Activated gamma-delta T cell (primary cell): ENCODE data around the gene WDR81.
"Not testable (repeated sequence)": the region's sequence is repeated elsewhere in the genome, so short reads cannot be mapped to it uniquely, and the experiment has no call there.

ENCODE experiments used
- DNase-seq: peaks from one replicate; lab custom pipeline; 2025; lab: John Stamatoyannopoulos, UW

The WDR81 gene

GRCh38 chr17:1730326-1731193 lies 6.1 kb downstream of the WDR81 start:
- no peak for DNase-seq

- no peak for DNase-seq
Observed at GRCh38 chr17:1731194-1731506, 6.6 kb downstream of the WDR81 start.

DNA sequence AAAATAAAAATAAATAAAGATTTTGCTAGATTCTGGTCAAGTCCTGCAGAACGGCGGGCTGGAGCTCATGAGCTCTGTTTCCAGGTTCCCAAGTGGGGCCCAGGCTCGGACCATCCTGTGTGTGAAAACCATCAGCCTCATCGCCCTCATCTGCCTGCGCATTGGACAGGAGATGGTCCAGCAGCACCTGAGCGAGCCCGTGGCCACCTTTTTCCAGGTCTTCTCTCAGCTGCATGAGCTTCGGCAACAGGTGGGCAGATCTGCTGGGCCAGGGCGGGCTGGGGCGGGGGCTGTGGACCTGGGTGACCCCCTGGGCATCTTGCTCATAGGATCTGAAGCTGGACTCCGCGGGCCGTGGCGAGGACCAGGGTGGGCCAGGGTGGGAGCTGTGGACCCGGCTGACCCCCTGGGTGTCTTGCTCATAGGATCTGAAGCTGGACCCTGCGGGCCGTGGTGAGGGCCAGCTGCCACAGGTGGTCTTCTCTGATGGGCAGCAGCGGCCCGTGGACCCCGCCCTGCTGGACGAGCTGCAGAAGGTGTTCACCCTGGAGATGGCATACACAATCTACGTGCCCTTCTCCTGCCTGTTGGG lies 7.8 kb downstream of the WDR81 start:
- DNase-seq, result no peak

GRCh38 chr17:1732833-1733321 lies 8.4 kb downstream of the WDR81 start:
- DNase-seq, result no peak

- DNase-seq, result no peak
Observed at GRCh38 chr17:1733759-1734158, 9.3 kb downstream of the WDR81 start.

GRCh38 chr17:1735418-1735817 lies 10.9 kb downstream of the WDR81 start:
- no peak for DNase-seq

- no peak for DNase-seq
Observed at GRCh38 chr17:1735834-1736347, 11.4 kb downstream of the WDR81 start.

DNA sequence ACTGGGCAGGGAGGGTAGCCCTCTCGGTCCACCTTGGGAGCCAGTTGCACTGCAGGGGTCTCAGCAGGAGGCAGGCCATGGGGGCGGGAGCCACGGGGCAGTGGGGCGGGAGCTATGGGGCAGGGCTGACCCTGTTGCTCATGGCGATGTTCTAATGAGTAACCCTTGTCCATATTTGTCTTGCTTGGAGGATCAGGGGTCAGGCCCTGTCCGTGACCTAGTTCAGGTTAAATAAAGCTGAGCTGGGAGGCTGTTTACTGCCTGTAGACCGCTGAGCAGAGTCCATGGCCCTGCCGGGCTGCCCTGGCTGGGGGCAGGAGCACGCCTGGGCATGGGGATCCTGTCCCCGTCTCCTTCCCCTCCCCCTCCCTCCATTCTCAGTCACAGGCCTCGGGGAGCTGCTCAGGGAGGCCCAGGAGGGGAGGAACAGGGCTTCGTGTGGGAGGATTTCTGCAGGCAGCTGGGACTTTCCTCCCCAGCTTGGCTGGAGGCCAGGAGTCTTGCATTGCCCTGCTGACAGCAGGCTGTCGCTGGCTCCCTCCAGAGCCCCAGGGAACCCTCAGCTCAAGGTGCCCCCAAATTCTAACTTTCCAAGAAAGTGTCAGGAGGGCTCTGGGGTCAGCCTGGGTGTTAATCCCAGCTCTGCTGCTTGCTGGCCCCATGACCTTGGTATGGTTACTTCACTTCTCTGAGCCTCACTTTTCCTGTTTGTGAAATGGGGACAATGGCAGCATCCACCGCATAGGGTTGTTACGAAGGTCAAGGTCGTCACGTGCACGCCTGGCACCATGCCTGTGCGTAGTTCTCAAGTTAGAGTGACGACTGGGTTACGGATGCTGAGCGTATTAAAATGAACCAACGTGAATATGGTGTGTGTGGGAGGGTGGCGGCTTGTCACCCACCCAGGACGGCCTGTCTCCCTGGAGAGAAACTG lies 12.1 kb downstream of the WDR81 start:
- DNase-seq, result no peak

GRCh38 chr17:1737531-1738291 lies 13.2 kb downstream of the WDR81 start:
- DNase-seq, result no peak

GRCh38 chr17:1741899-1742298 lies 17.4 kb downstream of the WDR81 start:
- DNase-seq, result not testable (repeated sequence)

DNA sequence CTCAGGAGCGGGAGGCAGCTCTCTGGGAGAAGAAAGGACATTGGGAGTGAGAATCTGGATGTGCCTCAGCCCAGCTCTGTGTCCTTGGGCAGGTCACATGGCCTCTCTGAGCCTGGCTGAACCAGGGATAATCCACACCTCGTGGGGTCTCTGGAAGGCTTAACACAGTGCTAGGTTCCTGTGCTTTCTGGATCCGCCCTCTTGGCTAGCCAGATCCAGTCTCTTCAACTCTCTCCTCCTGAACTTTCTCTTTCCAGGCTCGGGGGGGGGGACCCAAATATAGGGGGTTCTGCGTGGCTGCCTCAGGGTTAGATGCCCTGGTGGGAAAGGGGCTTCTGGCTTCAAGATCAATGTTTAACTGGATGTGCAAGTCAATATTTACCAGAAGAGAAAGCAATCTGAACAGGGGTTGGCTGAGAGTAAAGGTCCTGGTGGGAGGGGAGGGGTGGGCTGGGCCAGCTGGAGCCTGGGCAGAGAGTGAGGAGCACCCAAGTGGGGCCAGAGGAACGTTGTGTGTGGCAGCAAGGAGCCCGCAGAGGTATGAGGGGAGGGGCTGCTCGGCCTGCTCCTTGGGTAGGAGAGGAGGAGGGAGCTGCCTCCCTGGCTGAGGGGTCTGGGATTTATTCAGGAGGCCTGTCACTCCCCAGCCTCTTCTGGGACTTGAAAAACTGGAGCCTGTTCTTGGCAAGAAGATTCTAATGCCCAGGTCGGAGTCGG lies 18.0 kb downstream of the WDR81 start, which contains the start of gene SERPINF2:
SERPINF2 (plus strand) TSS at position 501 of the 717 bp plus-strand sequence. CDS start 2,125 bp downstream, outside the sequence.
- no peak for DNase-seq

DNA sequence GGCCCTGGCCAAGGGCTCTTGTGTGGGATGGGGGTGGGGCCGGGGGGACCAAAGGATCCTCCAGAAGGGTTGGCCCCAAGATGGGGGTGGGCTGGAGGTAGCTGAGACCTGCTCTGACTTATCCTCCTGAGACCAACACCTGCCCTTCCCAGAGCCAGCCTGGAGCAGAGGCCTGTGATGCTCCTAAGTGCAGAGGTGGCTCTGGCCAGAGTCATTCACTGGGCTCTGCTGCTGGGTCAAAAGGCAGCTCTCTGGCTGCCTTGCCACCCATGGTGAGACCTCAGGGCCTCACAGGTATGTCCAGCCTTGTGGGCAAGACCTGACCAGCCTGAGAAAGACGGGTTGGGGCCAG lies 18.6 kb downstream of the WDR81 start:
- no peak for DNase-seq

DNA sequence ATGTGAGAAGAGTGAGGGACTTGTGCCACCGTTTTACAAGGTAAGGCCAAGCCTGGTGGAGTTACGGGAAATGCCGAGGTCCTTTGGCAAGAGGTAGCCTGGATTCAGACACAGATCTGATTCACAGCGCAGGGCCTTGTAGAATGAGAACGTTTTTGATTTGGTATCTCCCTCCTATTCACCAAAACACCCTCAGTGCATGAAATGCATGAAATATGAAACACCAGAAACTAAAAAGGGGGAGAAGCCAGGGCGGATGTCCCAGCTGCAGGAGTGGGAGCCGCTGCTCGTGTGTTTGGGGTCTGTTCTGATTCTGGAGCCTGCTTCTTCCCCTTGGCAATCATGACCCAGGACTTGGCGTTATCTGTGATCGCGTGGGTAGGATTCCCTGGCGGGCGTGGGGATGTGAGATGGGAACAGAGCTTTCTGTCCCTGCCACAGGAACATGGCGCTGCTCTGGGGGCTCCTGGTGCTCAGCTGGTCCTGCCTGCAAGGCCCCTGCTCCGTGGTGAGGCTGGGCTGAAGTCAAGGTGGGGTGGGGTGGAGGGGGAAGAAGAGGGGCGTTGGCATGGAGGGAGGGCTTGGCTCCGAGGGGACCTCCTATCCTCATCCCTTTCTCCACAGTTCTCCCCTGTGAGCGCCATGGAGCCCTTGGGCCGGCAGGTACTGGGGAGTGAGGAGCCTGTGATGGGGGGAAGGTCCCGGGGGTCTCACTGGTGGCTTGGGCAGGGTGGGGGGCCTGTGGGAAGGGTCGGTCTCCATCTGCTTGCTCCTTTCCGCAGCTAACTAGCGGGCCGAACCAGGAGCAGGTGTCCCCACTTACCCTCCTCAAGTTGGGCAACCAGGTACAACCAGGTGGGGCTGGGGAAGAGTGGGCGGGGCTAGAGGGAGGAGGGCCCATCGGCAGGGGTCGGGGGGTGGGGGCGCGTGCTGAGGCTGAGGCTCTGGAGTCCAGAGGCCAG lies 20.3 kb downstream of the WDR81 start:
- DNase-seq, result no peak

- no peak for DNase-seq
Observed at GRCh38 chr17:1745513-1746020, 21.1 kb downstream of the WDR81 start.

DNA sequence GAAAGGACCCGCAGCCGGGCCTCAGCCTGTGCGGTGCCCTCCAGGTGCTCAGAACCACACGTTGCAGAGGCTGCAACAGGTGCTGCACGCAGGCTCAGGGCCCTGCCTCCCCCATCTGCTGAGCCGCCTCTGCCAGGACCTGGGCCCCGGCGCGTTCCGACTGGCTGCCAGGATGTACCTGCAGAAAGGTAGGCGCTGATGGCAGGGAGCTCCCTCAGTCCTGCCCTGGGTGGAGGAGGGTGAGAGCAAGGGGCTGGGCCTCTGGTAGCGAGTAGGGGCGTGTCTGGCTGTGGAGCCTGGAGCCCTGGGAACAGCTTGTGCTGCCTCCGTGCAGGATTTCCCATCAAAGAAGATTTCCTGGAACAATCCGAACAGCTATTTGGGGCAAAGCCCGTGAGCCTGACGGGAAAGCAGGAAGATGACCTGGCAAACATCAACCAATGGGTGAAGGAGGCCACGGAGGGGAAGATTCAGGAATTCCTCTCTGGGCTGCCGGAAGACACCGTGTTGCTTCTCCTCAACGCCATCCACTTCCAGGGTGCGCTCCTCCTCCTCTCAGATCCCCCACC lies 22.6 kb downstream of the WDR81 start:
- DNase-seq, result no peak

DNA sequence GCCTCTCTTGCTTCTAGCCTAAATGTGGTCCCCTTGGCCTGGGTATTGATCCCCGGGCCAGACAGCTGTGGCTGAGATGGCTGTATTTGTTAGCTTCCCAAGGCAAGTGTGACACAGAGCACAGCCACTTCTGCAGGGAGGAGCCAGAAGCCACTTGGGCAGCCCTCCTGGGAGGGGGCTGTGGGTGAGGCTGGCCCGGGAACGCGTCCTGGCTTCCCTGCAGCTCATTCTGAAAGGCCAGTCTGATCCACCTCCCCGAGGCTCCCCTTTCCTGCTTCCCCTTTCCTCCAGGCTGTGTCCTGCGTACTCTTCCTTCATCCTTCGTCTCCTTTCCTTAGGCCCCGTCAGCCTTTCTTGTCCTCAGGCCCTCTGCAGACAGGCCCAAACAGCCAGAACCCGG lies 26.1 kb downstream of the WDR81 start:
- no peak for DNase-seq

- DNase-seq, result no peak
Observed at GRCh38 chr17:1752425-1753262, 28.1 kb downstream of the WDR81 start.
